K562 (cell line): Measurements from ENCODE around the gene DYNC1H1. TPM values are rescaled to one million over a fixed set of nuclear protein-coding genes. Genes with fewer than 3 reads are reported as not detected.

Source experiments
- BACH1 ChIP-seq: fragments of 200-800 bp; sonication (Bioruptor generic); IDR thresholded peaks from 2 replicates; pipeline ENCODE4 v1.6.1; 2016; ENCODE audit warnings: missing genetic modification characterization, missing compliant biosample characterization
- CHD4 ChIP-seq: fragments of 200-600 bp; sonication (generic); IDR thresholded peaks from 3 replicates; pipeline ENCODE4 v1.6.1; 2012; ENCODE audit warnings: low read depth, mild to moderate bottlenecking, mixed read lengths, low read length, inconsistent platforms; ENCODE audit not compliant: insufficient read depth, insufficient replicate concordance, poor library complexity, severe bottlenecking
- EWSR1 ChIP-seq: fragments of 450-650 bp; IDR thresholded peaks from 2 replicates; pipeline ENCODE4 v1.6.1; 2018; ENCODE audit warnings: borderline replicate concordance, mild to moderate bottlenecking, low read depth, moderate library complexity; ENCODE audit not compliant: partially characterized antibody
- FOXK1 ChIP-seq: sonication (generic); formaldehyde crosslinking; IDR thresholded peaks from 2 replicates; pipeline ENCODE4 v1.8.0; 2022; ENCODE audit warnings: missing genetic modification reagents, mild to moderate bottlenecking, borderline replicate concordance
- FOXP1 ChIP-seq: sonication (generic); formaldehyde crosslinking; IDR thresholded peaks from 2 replicates; pipeline ENCODE4 v1.8.0; 2022; ENCODE audit warnings: mild to moderate bottlenecking, missing genetic modification reagents
- HDAC6 ChIP-seq: IDR thresholded peaks from 2 replicates; pipeline ENCODE4 v1.6.1; 2012; ENCODE audit warnings: low read depth, mild to moderate bottlenecking, control low read depth, inconsistent platforms, low read length, moderate library complexity
- KDM4B ChIP-seq, 2 experiments: fragments of 450-650 bp in 1 of 2; sonication (generic) in 1 of 2; IDR thresholded peaks; 2 replicates each; pipeline ENCODE4 v1.6.1; 2016 to 2017; ENCODE audit warnings: borderline replicate concordance in 2 of 2, antibody characterized with exemption in 1 of 2, low read depth in 1 of 2, mild to moderate bottlenecking in 1 of 2
- MLLT1 ChIP-seq, 2 experiments: fragments of 450-650 bp; IDR thresholded peaks; 2 replicates each; pipeline ENCODE4 v1.6.1; 2016
- MTF1 ChIP-seq: fragments of 250-450 bp; sonication (Bioruptor Pico); IDR thresholded peaks from 2 replicates; pipeline ENCODE4 v1.9.0; 2021; ENCODE audit warnings: moderate library complexity, mild to moderate bottlenecking, inconsistent platforms, borderline replicate concordance
- NCOA4 ChIP-seq: fragments of 450-650 bp; IDR thresholded peaks from 2 replicates; pipeline ENCODE4 v1.6.1; 2018; ENCODE audit warnings: mild to moderate bottlenecking; ENCODE audit not compliant: partially characterized antibody
- PATZ1 ChIP-seq: fragments of 250-450 bp; sonication (Bioruptor Pico); IDR thresholded peaks from 2 replicates; pipeline ENCODE4 v1.5.0; 2020; ENCODE audit warnings: mild to moderate bottlenecking, borderline replicate concordance
- PKNOX1 ChIP-seq: fragments of 450-650 bp; IDR thresholded peaks from 2 replicates; pipeline ENCODE4 v1.6.1; 2016
- RBBP5 ChIP-seq: fragments of 200-600 bp; sonication (generic); IDR thresholded peaks from 2 replicates; pipeline ENCODE4 v1.6.1; 2012; ENCODE audit warnings: borderline replicate concordance, mild to moderate bottlenecking, low read length, control low read depth, inconsistent platforms; ENCODE audit not compliant: insufficient read depth, poor library complexity, severe bottlenecking
- RUNX1 ChIP-seq: sonication (generic); IDR thresholded peaks from 2 replicates; pipeline ENCODE4 v1.6.1; 2016; ENCODE audit warnings: antibody characterized with exemption, low read depth
- SMARCE1 ChIP-seq: fragments of 450-650 bp; IDR thresholded peaks from 2 replicates; pipeline ENCODE4 v1.7.1; 2016; ENCODE audit warnings: mild to moderate bottlenecking
- SUPT5H ChIP-seq: fragments of 450-650 bp; IDR thresholded peaks from 2 replicates; pipeline ENCODE4 v1.6.1; 2016
- TSC22D4 ChIP-seq: fragments of 450-650 bp; IDR thresholded peaks from 2 replicates; pipeline ENCODE4 v1.6.1; 2016; ENCODE audit warnings: missing genetic modification characterization, missing biosample characterization, control low read depth
- ZBTB33 ChIP-seq: sonication (generic); formaldehyde crosslinking; IDR thresholded peaks from 2 replicates; pipeline ENCODE4 v1.8.1; 2023; ENCODE audit warnings: mild to moderate bottlenecking, missing genetic modification reagents
- ZNF134 ChIP-seq: fragments of 250-450 bp; sonication (Bioruptor Pico); conservative IDR thresholded peaks from 2 replicates; pipeline ENCODE4 v1.4.0; 2020
- ZNF766 ChIP-seq: fragments of 200-800 bp; sonication (Bioruptor generic); conservative IDR thresholded peaks from 2 replicates; pipeline ENCODE4 v1.6.1; 2016; ENCODE audit warnings: missing genetic modification characterization, missing compliant biosample characterization
- polyA plus RNA-seq, 8 experiments: library from polyadenylated mRNA; depleted of rRNA in 4 of 8; stranded (reverse) in 5 of 8; unstranded in 3 of 8; fragments of >200 nt; fragmentation: Nextera tagmentation in 2 of 8; fragmentation: Illumina TruSeq in 1 of 8; extraction: Ambion mirVana in 2 of 8; extraction: Trizol in 1 of 8; gene quantifications; 2 replicates each; pipeline versions ENCODE4 v1.2.1 to v1.2.3, GENCODE V29; 2011 to 2014; ENCODE audit warnings: inconsistent platforms in 1 of 8, missing spikeins in 1 of 8
- total RNA-seq, 7 experiments: library from RNA; depleted of rRNA in 6 of 7; stranded (reverse); fragments of >200 nt in 6 of 7; fragmentation: Illumina TruSeq in 2 of 7; extraction: Trizol in 2 of 7; gene quantifications; 2 replicates each; pipeline versions ENCODE4 v1.2.1 to v1.2.3, GENCODE V29; 2011 to 2021; ENCODE audit warnings: low replicate concordance in 1 of 7
- TF ChIP-seq, protein P1 (sequence below): sonication (generic); formaldehyde crosslinking; IDR thresholded peaks from 2 replicates; pipeline ENCODE4 v1.8.0; 2022; ENCODE audit warnings: mild to moderate bottlenecking, missing genetic modification reagents

The DYNC1H1 gene
- total and polyA plus RNA-seq, 9 of the 15 experiments (the other 6 are each of a cell fraction or from before 2014, with no cell fraction given), result 31.9 to 335 (median 115) TPM

- TF ChIP-seq PATZ1 (no peak), RUNX1 (no peak), HDAC6 (no peak), NCOA4 (no peak), ZBTB33 (no peak), MLLT1 (IDR thresholded peaks at IDR 0.05) (peak in 1 of 2 experiments; percentile 56; a peak in 2 of 4 replicates), ZNF766 (CRISPR knock-in tag) (no peak), SUPT5H (0 out of 2 replicates have a peak, but pooled peaks have one; percentile 15), EWSR1 (no peak), CHD4 (no peak), FOXP1 (CRISPR knock-in tag) (no peak; the same call in 1 of the 2 replicates), SMARCE1 (no peak), KDM4B (IDR thresholded peaks at IDR 0.05; ENCODE audit: borderline replicate concordance in 2 of 2, low read depth in 1 of 2) (no peak), TSC22D4 (no peak), RBBP5 (no peak), PKNOX1 (no peak), BACH1 (tag) (no peak), FOXK1 (CRISPR knock-in tag) (no peak), ZNF134 (CRISPR knock-in tag) (no peak), MTF1 (CRISPR knock-in tag) (no peak)
- TF ChIP-seq, protein P1, sequence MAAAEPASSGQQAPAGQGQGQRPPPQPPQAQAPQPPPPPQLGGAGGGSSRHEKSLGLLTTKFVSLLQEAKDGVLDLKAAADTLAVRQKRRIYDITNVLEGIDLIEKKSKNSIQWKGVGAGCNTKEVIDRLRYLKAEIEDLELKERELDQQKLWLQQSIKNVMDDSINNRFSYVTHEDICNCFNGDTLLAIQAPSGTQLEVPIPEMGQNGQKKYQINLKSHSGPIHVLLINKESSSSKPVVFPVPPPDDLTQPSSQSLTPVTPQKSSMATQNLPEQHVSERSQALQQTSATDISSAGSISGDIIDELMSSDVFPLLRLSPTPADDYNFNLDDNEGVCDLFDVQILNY (CRISPR knock-in tag), result 0 out of 2 replicates have a peak, but pooled peaks have one; percentile 39
These were observed 35.9 kb upstream of the DYNC1H1 start (continued) for GRCh38 chr14:101928415-101928841.
